ENCODE data around the gene CDKN2AIP.

DNA sequence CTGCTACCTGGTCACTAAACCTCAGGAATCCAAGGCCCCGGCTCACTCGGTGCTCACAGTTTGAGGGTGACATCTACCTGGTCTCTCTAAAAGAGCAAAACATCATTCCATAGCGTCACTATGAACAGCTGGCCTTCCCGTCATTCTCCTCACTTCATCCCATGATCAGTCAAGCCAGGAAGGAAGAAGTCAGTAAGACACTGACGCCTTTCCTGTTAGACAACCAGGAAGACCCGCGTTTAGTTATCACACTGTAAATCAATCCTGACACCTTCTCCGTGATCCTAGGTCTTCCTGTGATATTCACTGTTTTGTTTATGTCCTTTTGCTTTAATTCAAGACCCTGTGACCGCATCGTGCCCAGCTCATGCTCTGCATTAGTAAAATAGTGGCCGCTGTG is 31.6 kb upstream of the CDKN2AIP start:
- TF ChIP-seq CTCF (IDR thresholded peaks at IDR 0.05) (no peak), EZH2 (IDR thresholded peaks at IDR 0.05) (no peak), EZH2phosphoT487 (IDR thresholded peaks at IDR 0.05) (no peak)
